HL-60 (cell line): Measurements from ENCODE around the gene COCH.

Experiments used
- DNase-seq, 2 experiments: peaks; one replicate each; pipeline ENCODE4 v3.0.0-alpha.2; 2010 to 2020; ENCODE audit warnings: low read depth in 1 of 2, low spot score in 1 of 2
- H3K27ac ChIP-seq: fragments of 250-450 bp; sonication (Bioruptor Pico); replicated peaks from 2 replicates; pipeline ENCODE4 v1.5.1; 2020; ENCODE audit warnings: mild to moderate bottlenecking, moderate library complexity
- H3K27me3 ChIP-seq: fragments of 250-450 bp; sonication (Bioruptor Pico); 2 replicates; pipeline ENCODE4 v1.5.1; 2021; ENCODE audit warnings: mild to moderate bottlenecking, moderate library complexity; ENCODE audit not compliant: insufficient read depth, poor library complexity, severe bottlenecking
- H3K4me3 ChIP-seq: replicated peaks from 2 replicates; pipeline ENCODE4 v1.5.1; 2011; ENCODE audit warnings: mild to moderate bottlenecking, control low read depth, low read length; ENCODE audit not compliant: insufficient read depth
- GABPA ChIP-seq: IDR thresholded peaks from 2 replicates; pipeline ENCODE4 v1.6.1; 2012; ENCODE audit warnings: low read depth
- POLR2AphosphoS5 ChIP-seq: IDR thresholded peaks from 2 replicates; pipeline ENCODE4 v1.6.1; 2012; ENCODE audit warnings: low read depth
- SPI1 ChIP-seq: IDR thresholded peaks from 2 replicates; pipeline ENCODE4 v1.6.1; 2012; ENCODE audit warnings: low read depth, mild to moderate bottlenecking, borderline replicate concordance
- TF ChIP-seq, protein P1 (sequence below): IDR thresholded peaks from 2 replicates; pipeline ENCODE4 v1.6.1; 2012; ENCODE audit warnings: low read depth; ENCODE audit not compliant: insufficient replicate concordance
- TF ChIP-seq, protein P2 (sequence below): IDR thresholded peaks from one replicate; pipeline ENCODE4 v1.5.1; 2011; ENCODE audit warnings: low read length, control low read depth, inconsistent platforms; ENCODE audit not compliant: insufficient read depth

Gene COCH

DNA sequence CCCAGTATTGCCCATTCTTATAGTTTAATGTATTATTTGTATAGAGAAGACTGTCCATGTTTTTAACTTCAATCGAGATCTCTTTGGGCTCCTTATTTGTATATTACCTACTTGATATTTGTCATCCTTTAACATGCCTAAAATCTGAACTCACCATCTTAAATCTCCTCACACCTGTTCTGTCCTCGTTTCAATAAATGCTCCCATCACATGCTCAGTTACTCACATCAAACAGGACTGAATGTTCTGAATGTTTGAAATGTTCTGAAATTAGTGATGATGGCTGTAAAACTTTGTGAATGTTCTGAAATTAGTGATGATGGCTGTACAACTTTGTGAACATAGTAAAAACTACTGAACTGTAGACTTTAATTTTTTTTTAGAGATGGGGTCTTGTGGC is 34.5 kb downstream of the COCH start:
- Histone ChIP-seq H3K27me3 (no peaks in the 10 kb centered on the region), H3K4me3 (no peak overlapping the region), H3K27ac (no peak overlapping the region)
- TF ChIP-seq POLR2AphosphoS5, result no peak
- TF ChIP-seq SPI1, result no peak
- TF ChIP-seq GABPA, result no peak
- TF ChIP-seq, protein P1, sequence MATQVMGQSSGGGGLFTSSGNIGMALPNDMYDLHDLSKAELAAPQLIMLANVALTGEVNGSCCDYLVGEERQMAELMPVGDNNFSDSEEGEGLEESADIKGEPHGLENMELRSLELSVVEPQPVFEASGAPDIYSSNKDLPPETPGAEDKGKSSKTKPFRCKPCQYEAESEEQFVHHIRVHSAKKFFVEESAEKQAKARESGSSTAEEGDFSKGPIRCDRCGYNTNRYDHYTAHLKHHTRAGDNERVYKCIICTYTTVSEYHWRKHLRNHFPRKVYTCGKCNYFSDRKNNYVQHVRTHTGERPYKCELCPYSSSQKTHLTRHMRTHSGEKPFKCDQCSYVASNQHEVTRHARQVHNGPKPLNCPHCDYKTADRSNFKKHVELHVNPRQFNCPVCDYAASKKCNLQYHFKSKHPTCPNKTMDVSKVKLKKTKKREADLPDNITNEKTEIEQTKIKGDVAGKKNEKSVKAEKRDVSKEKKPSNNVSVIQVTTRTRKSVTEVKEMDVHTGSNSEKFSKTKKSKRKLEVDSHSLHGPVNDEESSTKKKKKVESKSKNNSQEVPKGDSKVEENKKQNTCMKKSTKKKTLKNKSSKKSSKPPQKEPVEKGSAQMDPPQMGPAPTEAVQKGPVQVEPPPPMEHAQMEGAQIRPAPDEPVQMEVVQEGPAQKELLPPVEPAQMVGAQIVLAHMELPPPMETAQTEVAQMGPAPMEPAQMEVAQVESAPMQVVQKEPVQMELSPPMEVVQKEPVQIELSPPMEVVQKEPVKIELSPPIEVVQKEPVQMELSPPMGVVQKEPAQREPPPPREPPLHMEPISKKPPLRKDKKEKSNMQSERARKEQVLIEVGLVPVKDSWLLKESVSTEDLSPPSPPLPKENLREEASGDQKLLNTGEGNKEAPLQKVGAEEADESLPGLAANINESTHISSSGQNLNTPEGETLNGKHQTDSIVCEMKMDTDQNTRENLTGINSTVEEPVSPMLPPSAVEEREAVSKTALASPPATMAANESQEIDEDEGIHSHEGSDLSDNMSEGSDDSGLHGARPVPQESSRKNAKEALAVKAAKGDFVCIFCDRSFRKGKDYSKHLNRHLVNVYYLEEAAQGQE, result no peak
- TF ChIP-seq, protein P2, sequence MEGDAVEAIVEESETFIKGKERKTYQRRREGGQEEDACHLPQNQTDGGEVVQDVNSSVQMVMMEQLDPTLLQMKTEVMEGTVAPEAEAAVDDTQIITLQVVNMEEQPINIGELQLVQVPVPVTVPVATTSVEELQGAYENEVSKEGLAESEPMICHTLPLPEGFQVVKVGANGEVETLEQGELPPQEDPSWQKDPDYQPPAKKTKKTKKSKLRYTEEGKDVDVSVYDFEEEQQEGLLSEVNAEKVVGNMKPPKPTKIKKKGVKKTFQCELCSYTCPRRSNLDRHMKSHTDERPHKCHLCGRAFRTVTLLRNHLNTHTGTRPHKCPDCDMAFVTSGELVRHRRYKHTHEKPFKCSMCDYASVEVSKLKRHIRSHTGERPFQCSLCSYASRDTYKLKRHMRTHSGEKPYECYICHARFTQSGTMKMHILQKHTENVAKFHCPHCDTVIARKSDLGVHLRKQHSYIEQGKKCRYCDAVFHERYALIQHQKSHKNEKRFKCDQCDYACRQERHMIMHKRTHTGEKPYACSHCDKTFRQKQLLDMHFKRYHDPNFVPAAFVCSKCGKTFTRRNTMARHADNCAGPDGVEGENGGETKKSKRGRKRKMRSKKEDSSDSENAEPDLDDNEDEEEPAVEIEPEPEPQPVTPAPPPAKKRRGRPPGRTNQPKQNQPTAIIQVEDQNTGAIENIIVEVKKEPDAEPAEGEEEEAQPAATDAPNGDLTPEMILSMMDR, result no peak
- DNase-seq, result no peak

DNA sequence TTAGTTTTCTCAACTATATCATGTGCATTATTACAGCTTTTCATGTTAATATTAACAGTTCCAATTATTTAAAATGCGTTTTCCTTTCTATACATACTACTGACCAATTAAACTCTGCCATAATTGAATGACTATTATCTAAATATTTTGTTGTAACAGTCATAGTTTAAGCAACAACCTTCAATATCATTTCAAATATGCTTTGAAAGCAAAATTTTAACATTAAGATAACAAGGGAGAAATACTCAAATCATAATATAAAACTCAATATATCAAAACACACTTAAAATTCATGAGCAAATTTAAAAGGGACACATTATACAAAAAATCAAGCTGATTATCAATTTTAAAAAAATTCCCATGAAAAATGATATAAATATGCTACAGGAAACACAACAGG is 40.5 kb downstream of the COCH start:
- no peak overlapping the region for H3K4me3 ChIP-seq
- H3K27me3 ChIP-seq, result no peaks in the 10 kb centered on the region
- DNase-seq, result no peak
- TF ChIP-seq, protein P1, result no peak
- TF ChIP-seq, protein P2, result no peak
- TF ChIP-seq POLR2AphosphoS5 (no peak), SPI1 (no peak), GABPA (no peak)
- H3K27ac ChIP-seq, result no peak overlapping the region

DNA sequence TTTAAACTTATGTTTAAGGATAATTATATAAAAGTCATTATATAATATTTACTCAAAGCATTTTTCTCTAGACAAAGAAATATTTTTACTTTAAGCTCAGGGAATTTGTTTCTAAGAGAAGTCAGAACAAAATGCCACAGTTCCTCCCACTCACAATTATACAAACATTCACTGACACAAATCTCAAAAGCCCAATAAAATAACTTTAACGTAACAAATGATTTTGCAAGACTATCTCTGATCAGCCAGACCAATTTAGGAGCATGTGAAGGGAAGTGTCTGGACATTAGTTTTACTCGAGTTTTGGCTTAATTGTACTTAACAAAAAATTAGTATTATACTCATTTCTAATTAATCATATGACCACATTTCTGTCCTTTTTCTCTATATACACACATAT is 41.2 kb downstream of the COCH start:
- Histone ChIP-seq H3K27me3 (no peaks in the 10 kb centered on the region), H3K4me3 (no peak overlapping the region), H3K27ac (no peak overlapping the region)
- no peak for DNase-seq
- TF ChIP-seq POLR2AphosphoS5 (no peak), GABPA (no peak), SPI1 (no peak)
- TF ChIP-seq, protein P1, result no peak
- TF ChIP-seq, protein P2, result no peak
